Measurements from ENCODE around the gene APCDD1L. TPM values are rescaled to one million over a fixed set of nuclear protein-coding genes. Genes with fewer than 3 reads are reported as not detected.

The APCDD1L gene
- total RNA-seq, 4 donors from 2014 or later, result 0.38 to 0.44 (median 0.41) TPM; not detected in 1

DNA sequence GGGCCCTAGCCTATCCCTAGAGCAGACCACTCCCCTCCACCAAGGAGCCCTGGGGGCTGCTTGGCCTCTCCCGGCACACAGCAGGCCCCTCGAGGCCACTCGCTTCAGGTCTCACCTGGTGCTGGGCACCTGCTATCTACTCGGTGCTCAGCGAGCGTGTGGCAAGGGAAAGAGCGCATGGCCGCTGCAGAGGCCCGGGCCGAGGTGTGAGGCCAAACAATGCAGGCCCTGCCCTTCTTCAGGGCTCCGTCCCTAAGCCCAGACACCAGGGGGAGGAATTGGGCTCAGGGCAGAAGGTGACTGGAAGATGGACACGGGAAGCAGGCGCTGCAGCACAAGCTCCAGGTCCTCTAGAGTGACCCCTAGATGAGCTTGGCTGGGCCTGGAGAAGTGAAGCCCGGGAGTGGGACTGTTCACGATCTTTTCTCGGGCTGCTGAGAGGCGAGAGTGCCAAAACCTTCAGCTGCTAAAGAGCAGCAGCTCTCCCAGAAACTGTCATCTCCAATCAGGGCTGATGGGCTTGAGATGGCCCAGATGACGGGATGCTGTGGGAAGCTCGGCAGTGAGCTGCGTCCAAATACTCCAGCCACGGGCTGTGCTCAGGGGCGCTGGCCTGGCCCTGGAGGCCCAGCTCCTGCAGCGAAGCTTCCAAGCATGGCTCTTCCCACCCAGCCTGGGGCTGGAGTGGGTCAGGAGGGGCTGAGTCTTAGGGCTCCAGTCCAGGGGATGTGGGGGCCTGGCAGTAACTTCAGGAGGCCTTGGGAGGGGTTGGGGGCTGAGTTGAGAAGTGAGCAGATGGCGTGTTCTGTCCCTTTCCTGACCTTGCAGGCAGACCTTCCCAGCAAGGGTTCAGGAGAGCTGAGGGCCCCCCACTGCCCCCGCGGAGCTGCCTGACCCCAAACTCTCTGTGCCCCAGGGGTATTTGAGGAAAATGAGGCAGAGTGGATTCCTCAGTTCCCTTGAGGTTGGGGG, 43.7 kb downstream of the APCDD1L start:
- Histone ChIP-seq H3K4me3 (no peak overlapping the region), H3K36me3 (no peaks in the 10 kb centered on the region), H3K4me1 (peaks cover 0 to 10% (median 0%) of the 10 kb centered on the region in 3 donors), H3K9me3 (no peaks in the 10 kb centered on the region), H3K27ac (no peak overlapping the region), H3K27me3 (no peaks in the 10 kb centered on the region)
- no peak for TF ChIP-seq POLR2A (IDR thresholded peaks at IDR 0.05)
- TF ChIP-seq, protein P1, sequence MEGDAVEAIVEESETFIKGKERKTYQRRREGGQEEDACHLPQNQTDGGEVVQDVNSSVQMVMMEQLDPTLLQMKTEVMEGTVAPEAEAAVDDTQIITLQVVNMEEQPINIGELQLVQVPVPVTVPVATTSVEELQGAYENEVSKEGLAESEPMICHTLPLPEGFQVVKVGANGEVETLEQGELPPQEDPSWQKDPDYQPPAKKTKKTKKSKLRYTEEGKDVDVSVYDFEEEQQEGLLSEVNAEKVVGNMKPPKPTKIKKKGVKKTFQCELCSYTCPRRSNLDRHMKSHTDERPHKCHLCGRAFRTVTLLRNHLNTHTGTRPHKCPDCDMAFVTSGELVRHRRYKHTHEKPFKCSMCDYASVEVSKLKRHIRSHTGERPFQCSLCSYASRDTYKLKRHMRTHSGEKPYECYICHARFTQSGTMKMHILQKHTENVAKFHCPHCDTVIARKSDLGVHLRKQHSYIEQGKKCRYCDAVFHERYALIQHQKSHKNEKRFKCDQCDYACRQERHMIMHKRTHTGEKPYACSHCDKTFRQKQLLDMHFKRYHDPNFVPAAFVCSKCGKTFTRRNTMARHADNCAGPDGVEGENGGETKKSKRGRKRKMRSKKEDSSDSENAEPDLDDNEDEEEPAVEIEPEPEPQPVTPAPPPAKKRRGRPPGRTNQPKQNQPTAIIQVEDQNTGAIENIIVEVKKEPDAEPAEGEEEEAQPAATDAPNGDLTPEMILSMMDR (IDR thresholded peaks at IDR 0.05), result no peak
- intact Hi-C loops (cut with DNase I), result no loop called here
- WGBS, 2 donors, result 70 to 80% methylated on average over 2 to 4 of the region's 26 CpGs
- no peak for DNase-seq

DNA sequence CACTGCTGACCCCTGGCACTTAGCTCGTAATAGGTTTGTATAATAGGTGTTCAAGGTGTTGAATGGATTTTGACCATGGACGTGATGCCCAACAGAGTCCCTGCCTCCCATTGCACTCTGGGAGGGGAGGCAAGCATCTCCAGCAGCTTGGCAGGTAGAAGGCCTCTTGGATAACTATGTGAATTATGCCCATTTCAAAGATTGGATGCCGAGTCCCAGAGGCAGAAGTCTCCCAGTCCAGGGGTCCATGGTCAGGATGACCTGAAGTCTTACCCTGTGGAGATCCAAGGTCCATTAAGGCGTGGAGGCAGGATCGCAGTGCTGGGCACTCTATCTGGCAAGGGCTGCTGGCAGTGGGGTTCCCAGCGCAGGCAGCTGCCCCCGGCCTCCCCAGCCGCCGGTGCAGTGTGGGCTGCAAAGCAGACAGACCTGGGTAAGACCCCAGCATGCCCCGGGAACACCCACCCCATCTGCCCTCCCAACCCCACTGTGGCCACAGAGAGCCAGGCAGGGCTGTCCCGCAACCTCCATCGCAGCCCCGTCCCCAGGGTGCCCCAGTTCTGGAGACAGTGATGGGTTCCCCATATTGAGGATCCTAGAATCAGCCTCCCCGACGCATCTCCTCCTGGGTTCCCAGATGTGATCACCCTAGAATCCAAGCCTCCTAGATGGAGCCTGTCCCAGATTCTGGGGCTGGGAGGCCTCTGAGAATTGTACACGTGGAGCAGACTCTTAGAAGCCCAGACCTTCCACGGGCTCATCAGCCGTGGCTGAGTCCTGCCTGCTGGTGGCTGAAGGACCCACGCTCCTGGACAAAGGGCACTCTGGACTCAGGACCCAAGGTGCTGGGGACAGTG, 44.6 kb downstream of the APCDD1L start:
- H3K4me1 ChIP-seq, result peaks cover 0 to 10% (median 0%) of the 10 kb centered on the region in 3 donors
- WGBS, 2 donors, result 89 to 94% methylated on average over 7 to 11 of the region's 19 CpGs
- no peaks in the 10 kb centered on the region for H3K36me3 ChIP-seq
- intact Hi-C loops (cut with DNase I), result no loop called here
- DNase-seq, result no peak
- H3K9me3 ChIP-seq, result no peaks in the 10 kb centered on the region
- TF ChIP-seq POLR2A (IDR thresholded peaks at IDR 0.05), result no peak
- TF ChIP-seq, protein P1 (IDR thresholded peaks at IDR 0.05), result no peak
- H3K27ac ChIP-seq, result no peak overlapping the region
- H3K4me3 ChIP-seq, result no peak overlapping the region
- no peaks in the 10 kb centered on the region for H3K27me3 ChIP-seq

DNA sequence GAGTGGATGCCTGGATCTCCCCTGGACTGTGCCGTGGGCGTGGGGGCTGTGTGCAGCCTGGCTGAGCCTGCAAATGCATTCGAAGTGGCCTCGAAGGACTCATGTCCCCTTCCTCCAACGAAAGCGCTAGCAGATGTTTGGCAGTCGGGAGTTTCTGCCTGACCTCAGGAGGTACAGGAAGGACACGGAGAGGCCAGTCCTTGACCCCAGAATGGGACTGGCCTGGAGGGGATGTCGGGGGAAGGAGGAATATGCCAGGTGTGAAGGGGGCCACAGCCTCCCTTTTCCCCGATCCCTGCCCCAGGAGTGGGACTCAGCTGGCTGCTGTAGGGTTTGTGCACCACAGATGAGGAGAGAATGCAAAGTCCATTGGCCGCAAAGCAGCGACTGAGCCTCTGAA, 45.6 kb downstream of the APCDD1L start:
- TF ChIP-seq POLR2A (IDR thresholded peaks at IDR 0.05), result no peak
- TF ChIP-seq, protein P1 (IDR thresholded peaks at IDR 0.05), result no peak
- Histone ChIP-seq H3K36me3 (no peaks in the 10 kb centered on the region), H3K4me3 (no peak overlapping the region), H3K9me3 (no peaks in the 10 kb centered on the region), H3K4me1 (peaks cover 0 to 10% (median 0%) of the 10 kb centered on the region in 3 donors), H3K27me3 (no peaks in the 10 kb centered on the region), H3K27ac (no peak overlapping the region)
- WGBS, 2 donors, result 85 to 94% methylated on average over 4 to 7 of the region's 12 CpGs
- DNase-seq, result no peak
- intact Hi-C loops (cut with DNase I), result no loop called here

DNA sequence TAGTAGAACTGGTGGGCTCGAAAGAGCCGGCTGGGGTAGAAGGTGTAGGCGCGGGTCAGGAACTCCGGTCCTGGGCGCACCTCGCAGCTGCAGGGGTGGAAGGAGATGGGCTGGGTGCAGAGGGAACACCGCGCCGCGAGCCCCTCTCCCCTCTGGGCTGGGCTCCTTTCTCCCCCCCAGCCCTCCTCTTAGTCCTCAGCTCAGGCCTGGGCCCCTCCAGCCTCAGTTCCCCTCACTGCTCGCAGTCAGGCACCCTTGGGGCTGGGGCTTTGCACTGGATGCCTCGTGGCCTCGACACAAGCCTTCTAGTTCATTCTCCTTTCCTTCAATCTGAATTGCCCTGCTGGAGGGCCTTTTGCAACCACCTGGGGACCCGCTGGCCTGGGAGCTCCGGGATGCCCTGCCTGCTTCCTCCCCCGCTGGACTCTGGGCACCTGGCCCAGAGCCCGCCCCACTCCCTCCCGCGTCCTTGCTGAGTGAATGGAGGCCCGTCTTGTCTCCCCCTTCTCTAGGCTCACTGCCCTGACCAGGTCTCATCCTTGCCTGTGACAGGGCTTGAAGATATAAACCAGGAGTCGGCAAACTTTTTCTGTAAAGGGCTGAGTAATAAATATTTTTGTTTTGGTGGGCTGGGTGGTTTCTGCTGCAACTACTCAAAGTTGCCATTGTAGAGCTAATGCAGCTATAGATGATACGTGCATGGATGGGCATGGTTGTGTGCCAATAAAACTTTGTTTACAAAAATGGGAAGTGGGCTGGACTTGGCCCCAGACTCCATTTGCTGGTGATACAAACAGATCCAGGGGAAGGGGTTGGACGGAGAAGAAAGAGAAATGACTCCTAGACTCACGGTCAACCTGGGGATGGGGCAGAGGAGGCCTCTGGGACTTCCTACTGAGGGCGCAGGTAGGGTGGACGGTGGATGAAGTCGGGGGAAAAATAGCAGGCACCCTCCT, 47.3 kb downstream of the APCDD1L start:
- Histone ChIP-seq H3K36me3 (no peaks in the 10 kb centered on the region), H3K9me3 (no peaks in the 10 kb centered on the region), H3K27me3 (no peaks in the 10 kb centered on the region), H3K27ac (no peak overlapping the region), H3K4me1 (peaks cover 0 to 10% (median 0%) of the 10 kb centered on the region in 3 donors), H3K4me3 (no peak overlapping the region)
- intact Hi-C loops (cut with DNase I), result no loop called here
- no peak for TF ChIP-seq POLR2A (IDR thresholded peaks at IDR 0.05)
- TF ChIP-seq, protein P1 (IDR thresholded peaks at IDR 0.05), result no peak
- DNase-seq, result no peak
- WGBS, 2 donors, result 80 to 81% methylated on average over 20 to 28 of the region's 28 CpGs

Measured in esophagus squamous epithelium (tissue), 5 donors.